Activated CD8-positive, alpha-beta memory T cell treated with anti-CD3 and anti-CD28 coated beads, Interleukin-2, amount 50 U/mL, for 1 hour (primary cell): ENCODE results near the gene FAM170B.

Experiments
- DNase-seq: peaks from one replicate; pipeline ENCODE4 v3.0.0-alpha.2; 2020; ENCODE audit errors: extremely low read depth

FAM170B gene

DNA sequence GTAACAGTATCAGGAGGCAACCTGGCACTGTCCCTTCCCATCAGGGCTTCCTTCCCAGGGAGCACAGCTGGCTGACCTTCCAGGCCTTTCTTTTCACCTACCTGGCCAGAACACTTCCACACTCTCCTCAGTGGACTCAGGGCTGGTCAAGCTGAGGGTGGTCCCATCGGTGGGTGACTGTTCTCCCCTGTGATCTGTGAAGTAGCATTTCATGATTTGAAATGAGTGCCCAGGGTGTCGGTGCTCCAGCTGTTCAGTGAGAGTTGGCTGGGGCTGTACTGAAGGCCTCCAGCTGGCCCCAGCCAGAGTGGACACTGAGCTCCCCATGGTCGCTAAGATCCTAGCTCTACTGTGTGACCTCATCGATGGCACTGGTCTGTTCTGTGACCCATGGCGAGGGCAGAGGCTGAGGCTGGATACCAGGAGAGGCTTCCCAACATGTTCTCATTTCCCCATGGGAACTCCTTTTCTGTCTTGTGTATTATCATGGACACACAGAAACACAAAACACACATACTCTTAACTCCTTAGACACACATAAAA is at the start of gene FAM170B:
TSS of gene FAM170B (minus strand) at position 316 of the 543 bp plus-strand sequence. CDS start at position 213, 103 bp downstream.
- no peak for DNase-seq

- DNase-seq = no peak
Observed at GRCh38 chr10:49182776-49183175, 49.0 kb upstream of the FAM170B start.

- no peak for DNase-seq
Observed at GRCh38 chr10:49180444-49180860, 46.6 kb upstream of the FAM170B start.

GRCh38 chr10:49179699-49180443 is 46.0 kb upstream of the FAM170B start:
- no peak for DNase-seq

DNA sequence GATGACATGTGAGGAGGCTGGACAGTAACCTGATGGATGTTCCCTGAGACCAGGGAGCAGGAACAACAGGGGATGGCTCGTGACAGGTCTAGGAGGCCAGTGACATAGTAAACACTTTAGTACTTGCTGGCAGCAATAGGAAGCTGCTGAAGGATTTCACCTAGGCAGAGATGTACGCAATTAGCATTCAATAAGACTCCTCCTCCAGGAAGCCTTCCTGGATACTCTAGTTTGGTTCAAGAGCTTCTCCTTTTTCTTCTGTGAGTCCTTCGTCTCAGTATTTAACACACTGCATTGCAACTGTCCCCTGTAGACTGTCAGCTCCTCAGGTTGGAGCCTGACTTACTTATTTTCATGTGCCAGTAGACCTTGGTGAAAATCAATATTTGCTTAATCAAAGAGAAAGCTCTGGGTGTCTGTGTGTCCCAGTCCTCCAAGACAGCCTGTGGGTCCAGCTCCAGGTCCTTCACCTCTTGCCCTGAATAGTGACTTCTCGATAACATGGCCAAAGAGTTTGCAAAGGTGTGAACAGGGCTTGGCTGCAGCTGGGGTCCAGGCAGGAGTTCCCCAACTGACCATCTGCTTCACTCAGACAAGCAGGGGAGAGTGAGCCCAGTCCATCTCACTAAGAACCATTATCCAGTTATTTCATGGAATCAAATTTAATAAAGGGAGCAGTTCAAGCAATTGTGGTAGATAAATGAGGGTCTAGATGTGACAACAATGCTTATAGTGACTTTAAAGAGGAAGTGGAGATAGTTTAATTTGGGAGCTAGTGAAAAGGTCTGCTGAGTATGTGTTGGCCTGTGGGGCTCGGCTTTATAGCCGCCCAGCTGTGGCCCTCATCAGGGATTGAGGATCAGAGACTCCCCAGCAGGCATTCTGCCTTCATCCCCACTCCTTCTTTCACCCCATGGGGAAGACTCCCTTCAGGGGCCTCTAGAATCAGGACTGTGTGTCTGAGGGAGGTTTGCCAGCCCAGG is 45.0 kb upstream of the FAM170B start:
- DNase-seq = no peak

GRCh38 chr10:49177391-49178355 is 43.9 kb upstream of the FAM170B start:
- DNase-seq = peak; percentile 4

- DNase-seq = no peak
Observed at GRCh38 chr10:49176310-49177268, 42.8 kb upstream of the FAM170B start.

- DNase-seq = no peak
Observed at GRCh38 chr10:49175587-49176309, 41.9 kb upstream of the FAM170B start.

DNA sequence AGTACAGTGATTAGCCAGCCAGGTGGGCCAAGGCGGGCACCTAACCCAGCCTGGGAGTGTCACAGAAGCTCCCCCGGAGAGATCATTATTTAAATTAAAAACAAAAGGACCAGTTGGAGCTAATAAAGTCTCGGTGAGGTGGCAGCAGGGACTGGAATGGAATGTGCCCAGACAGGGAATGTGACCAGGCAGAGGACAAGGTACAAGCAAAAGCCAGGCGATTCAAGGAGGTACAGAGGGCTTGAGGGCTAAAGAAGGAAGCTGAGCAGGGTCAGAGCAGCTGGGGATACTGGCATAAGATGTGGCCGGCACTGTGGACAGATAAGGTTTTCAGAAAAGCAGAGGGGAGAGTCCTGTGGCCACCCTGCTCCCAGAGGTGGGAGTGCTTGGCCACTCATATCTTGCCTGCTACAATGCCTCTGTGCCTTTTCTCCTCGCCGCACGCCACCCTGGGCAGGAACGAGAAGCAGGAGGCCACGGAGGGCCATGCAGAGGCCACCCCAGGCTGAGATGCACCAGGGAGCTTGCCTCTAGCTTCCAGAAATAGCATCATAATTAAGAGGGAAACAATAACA is 41.2 kb upstream of the FAM170B start:
- no peak for DNase-seq

- no peak for DNase-seq
Observed at GRCh38 chr10:49174261-49174925, 40.6 kb upstream of the FAM170B start.

DNA sequence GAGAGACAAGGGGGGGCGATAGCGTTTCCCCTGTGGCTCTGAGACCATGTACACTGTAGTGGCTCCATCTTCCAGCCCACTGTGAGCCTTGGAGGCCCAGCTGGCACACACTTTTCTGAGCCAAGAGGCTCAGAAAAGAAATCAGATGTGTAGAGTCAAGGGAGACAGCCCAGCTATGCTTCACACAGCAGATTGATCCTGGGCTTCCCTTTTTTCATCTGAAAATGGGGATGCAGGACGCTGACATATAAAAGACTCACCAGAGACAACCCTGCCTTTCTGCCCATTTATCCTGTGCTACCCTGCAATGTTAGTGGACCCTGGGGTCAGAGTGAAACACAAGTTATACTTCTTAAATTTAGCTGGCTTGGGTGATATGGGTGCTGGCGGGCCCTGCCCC is 40.0 kb upstream of the FAM170B start:
- no peak for DNase-seq

GRCh38 chr10:49173201-49173772 is 39.5 kb upstream of the FAM170B start:
- no peak for DNase-seq

GRCh38 chr10:49172777-49173132 is 38.9 kb upstream of the FAM170B start:
- no peak for DNase-seq

- DNase-seq = no peak
Observed at GRCh38 chr10:49172061-49172776, 38.4 kb upstream of the FAM170B start.

- DNase-seq = no peak
Observed at GRCh38 chr10:49171326-49172060, 37.7 kb upstream of the FAM170B start.

GRCh38 chr10:49170632-49171325 is 37.0 kb upstream of the FAM170B start:
- DNase-seq = no peak
